Naive B cell (primary cell): ENCODE measurements around the gene NKRF. TPM values are rescaled to one million over a fixed set of nuclear protein-coding genes. Genes with fewer than 3 reads are reported as not detected.
"Not testable (repeated sequence)": the region's sequence is repeated elsewhere in the genome, so short reads cannot be mapped to it uniquely, and the experiment has no call there.

Experiments
- ATAC-seq, 2 donors: fragments of 150-1000 bp; cut with Tn5 transposase; 2 replicates each; pipeline ENCODE4 v1.10.0; 2021; ENCODE audit warnings: low read depth in 2 of 2, mild to moderate bottlenecking in 2 of 2, moderate library complexity in 2 of 2
- DNase-seq: peaks from one replicate; pipeline ENCODE4 v3.0.0; 2022
- H3K27ac Mint-ChIP-seq, 6 donors: one replicate each; pipeline ENCODE4 v1.8.0; 2020 to 2022; ENCODE audit warnings: mild to moderate bottlenecking in 6 of 6, mixed read lengths in 6 of 6, moderate library complexity in 5 of 6, inconsistent platforms in 2 of 6
- H3K27me3 Mint-ChIP-seq, 3 donors: one replicate each; pipeline ENCODE4 v1.8.0; 2021 to 2022; ENCODE audit warnings: mixed read lengths in 3 of 3, mild to moderate bottlenecking in 1 of 3
- H3K36me3 Mint-ChIP-seq, 2 donors: one replicate each; pipeline ENCODE4 v1.8.0; 2020 to 2022; ENCODE audit warnings: mixed read lengths in 2 of 2, inconsistent platforms in 1 of 2, mild to moderate bottlenecking in 1 of 2
- H3K4me1 Mint-ChIP-seq, 3 donors: one replicate each; pipeline ENCODE4 v1.8.0; 2020 to 2022; ENCODE audit warnings: mixed read lengths in 3 of 3, inconsistent platforms in 1 of 3, mild to moderate bottlenecking in 1 of 3, moderate library complexity in 1 of 3
- H3K4me3 Mint-ChIP-seq, 8 donors: one replicate each; pipeline ENCODE4 v1.8.0; 2020 to 2022; ENCODE audit warnings: mild to moderate bottlenecking in 8 of 8, mixed read lengths in 8 of 8, moderate library complexity in 8 of 8, inconsistent platforms in 2 of 8
- H3K9me3 Mint-ChIP-seq, 7 donors: one replicate each; pipeline ENCODE4 v1.8.0; 2020 to 2022; ENCODE audit warnings: mixed read lengths in 7 of 7, mild to moderate bottlenecking in 5 of 7, inconsistent platforms in 2 of 7, moderate library complexity in 1 of 7
- polyA plus RNA-seq, 6 donors: library from polyadenylated mRNA; unstranded; fragments of 300-500 nt; fragmentation: Illumina TruSeq; gene quantifications; one replicate each; pipeline ENCODE4 v1.2.3, GENCODE V29; 2021; ENCODE audit warnings: low read depth in 6 of 6

NKRF gene
- 1 to 10 TPM; 4.2 to 9.4 (median 7.1) TPM for polyA plus RNA-seq

- Mint-ChIP-seq H3K4me1 (peaks cover 16 to 50% (median 27%) of the 10 kb centered on the region in 3 donors), H3K36me3 (no peaks in the 10 kb centered on the region), H3K9me3 (no peaks in the 10 kb centered on the region), H3K4me3 (peak within 1 kb of the TSS; percentile 93 to 98 (median 94)), H3K27me3 (peaks cover 0 to 5% (median 0%) of the 10 kb centered on the region in 3 donors), H3K27ac (peak within 1 kb of the TSS; percentile 96 to 99 (median 99))
- ATAC-seq: peak; percentile 74 to 78
- peak; percentile 87 for DNase-seq
Observed at GRCh38 chrX:119606280-119607017, at the start of gene NKRF. TSS of gene NKRF (minus strand) at chrX:119606424.

DNA sequence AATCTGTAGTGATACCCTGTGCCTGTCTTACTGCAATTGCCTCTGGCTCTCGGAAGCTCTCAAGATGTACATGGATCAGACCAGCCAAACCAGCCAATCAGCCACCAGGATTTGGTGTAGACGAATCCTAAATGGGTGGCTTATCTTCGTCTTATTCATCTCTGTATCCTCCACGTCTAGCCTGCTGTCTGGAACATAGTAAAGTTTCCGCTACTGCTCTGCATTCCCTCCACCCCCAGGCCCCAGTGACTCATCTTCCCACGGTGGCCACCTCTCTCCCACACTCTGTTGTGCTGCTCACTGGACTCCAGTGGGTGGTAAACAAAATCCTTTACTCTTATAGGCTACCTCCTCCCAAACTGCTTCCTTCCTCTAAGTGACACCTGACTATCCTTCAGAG is 48.9 kb upstream of the NKRF start:
- no peak overlapping the region for H3K4me3 Mint-ChIP-seq
- H3K27ac Mint-ChIP-seq: peak overlapping the region in 2 of 6 donors; percentile 56 to 84
- H3K4me1 Mint-ChIP-seq: peaks cover 4 to 24% (median 5%) of the 10 kb centered on the region in 3 donors
- H3K9me3 Mint-ChIP-seq: peaks cover 0 to 1% (median 0%) of the 10 kb centered on the region in 7 donors
- DNase-seq (no peak), ATAC-seq (no peak)
- peaks cover 5 to 59% of the 10 kb centered on the region in 2 donors for H3K36me3 Mint-ChIP-seq
- H3K27me3 Mint-ChIP-seq: no peaks in the 10 kb centered on the region

- no peak for ATAC-seq
- Mint-ChIP-seq H3K27me3 (no peaks in the 10 kb centered on the region), H3K27ac (peak overlapping the region in 3 of 6 donors; percentile 39 to 84 (median 66)), H3K36me3 (peaks cover 4 to 52% of the 10 kb centered on the region in 2 donors), H3K4me3 (no peak overlapping the region), H3K9me3 (peaks cover 0 to 1% (median 0%) of the 10 kb centered on the region in 7 donors), H3K4me1 (peaks cover 4 to 23% (median 5%) of the 10 kb centered on the region in 3 donors)
- no peak for DNase-seq
Observed at GRCh38 chrX:119654112-119654531, 47.9 kb upstream of the NKRF start.

DNA sequence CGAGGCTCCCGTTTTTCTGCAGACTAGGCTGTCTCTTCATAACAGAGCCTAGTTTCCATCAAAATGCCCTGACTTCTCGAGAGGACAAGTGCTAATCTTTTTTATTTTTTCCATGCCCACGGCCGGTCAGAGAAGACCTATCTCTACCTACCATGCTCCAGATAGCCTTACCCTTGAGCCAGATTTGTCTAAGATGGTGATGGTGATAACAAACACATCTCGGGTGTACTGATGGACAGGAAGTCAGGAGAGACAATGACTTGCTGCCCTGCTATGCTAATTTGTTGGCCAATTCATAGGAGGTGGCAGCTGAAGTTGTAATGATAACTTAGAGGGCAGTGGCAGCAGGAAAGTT is 42.2 kb upstream of the NKRF start:
- no peak for ATAC-seq
- H3K4me3 Mint-ChIP-seq: no peak overlapping the region

GRCh38 chrX:119647552-119648420 is 41.6 kb upstream of the NKRF start:
- H3K27ac Mint-ChIP-seq: peak overlapping the region; percentile 15 to 97 (median 85)
- peaks cover 8 to 18% of the 10 kb centered on the region in 2 donors for H3K36me3 Mint-ChIP-seq
- H3K4me3 Mint-ChIP-seq: peak overlapping the region in 3 of 8 donors; percentile 36 to 51 (median 37)
- peaks cover 0 to 1% (median 0%) of the 10 kb centered on the region in 7 donors for H3K9me3 Mint-ChIP-seq
- no peaks in the 10 kb centered on the region for H3K27me3 Mint-ChIP-seq
- H3K4me1 Mint-ChIP-seq: peaks cover 13 to 28% (median 23%) of the 10 kb centered on the region in 3 donors
- peak; percentile 36 to 89 for ATAC-seq
- DNase-seq: no peak

More for the DNA sequence above, 42.2 kb upstream of the NKRF start:
- H3K36me3 Mint-ChIP-seq: peaks cover 8 to 24% of the 10 kb centered on the region in 2 donors
- no peak for DNase-seq
- peaks cover 13 to 28% (median 26%) of the 10 kb centered on the region in 3 donors for H3K4me1 Mint-ChIP-seq
- no peaks in the 10 kb centered on the region for H3K27me3 Mint-ChIP-seq
- H3K9me3 Mint-ChIP-seq: peaks cover 0 to 1% (median 0%) of the 10 kb centered on the region in 7 donors
- peak overlapping the region in 2 of 6 donors; percentile 66 to 77 for H3K27ac Mint-ChIP-seq

DNA sequence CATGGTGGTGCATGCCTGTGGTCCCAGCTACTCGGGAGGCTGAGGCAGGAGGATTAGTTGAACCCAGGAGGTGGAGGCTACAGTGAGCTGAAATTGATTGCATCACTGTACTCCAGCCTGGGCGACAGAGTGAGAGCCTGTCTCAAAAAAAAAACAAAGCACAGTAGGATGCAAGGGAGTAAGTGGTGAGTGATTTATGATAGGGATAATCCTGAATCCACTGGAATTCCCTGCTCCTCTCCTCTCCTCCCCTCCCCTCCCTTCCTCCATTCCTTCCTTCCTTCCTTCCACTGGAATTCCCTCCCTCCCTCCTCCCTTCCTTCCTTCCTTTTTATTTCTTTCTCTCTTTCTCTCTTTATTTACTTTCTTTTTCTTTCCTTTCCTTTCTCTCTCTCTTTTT is 40.9 kb upstream of the NKRF start:
- DNase-seq (no peak), ATAC-seq (no peak)
- Mint-ChIP-seq H3K9me3 (peaks cover 0 to 1% (median 0%) of the 10 kb centered on the region in 7 donors), H3K27me3 (no peaks in the 10 kb centered on the region), H3K4me3 (peak overlapping the region in 4 of 8 donors; percentile 13 to 42 (median 31)), H3K36me3 (peaks cover 8 to 16% of the 10 kb centered on the region in 2 donors), H3K4me1 (peaks cover 13 to 30% (median 26%) of the 10 kb centered on the region in 3 donors), H3K27ac (peak overlapping the region in 5 of 6 donors; percentile 77 to 97 (median 90))

DNA sequence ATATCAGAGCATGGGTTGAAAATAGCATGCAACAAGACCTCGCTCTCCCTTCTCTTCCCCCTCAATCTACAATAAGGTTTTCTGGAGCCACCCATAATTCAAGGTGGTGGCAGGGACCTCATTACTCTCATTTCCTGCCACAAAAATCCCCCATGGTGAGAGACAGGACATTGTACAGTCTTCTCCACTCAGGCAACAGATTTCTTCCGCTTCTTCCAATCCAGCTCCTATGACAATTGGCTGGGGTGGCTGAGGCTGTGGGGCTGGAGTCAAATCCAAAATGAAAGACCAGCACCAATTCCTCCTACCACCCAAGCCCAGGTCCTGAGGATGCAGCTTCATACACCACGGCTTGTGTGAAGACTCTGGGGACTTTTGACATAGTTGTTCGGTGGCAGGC is 40.3 kb upstream of the NKRF start:
- Mint-ChIP-seq H3K27me3 (no peaks in the 10 kb centered on the region), H3K4me3 (peak overlapping the region in 4 of 8 donors; percentile 26 to 47 (median 36)), H3K9me3 (peaks cover 0 to 1% (median 0%) of the 10 kb centered on the region in 7 donors), H3K27ac (peak overlapping the region; percentile 3 to 90 (median 66)), H3K4me1 (peaks cover 13 to 35% (median 26%) of the 10 kb centered on the region in 3 donors), H3K36me3 (peaks cover 8 to 16% of the 10 kb centered on the region in 2 donors)
- DNase-seq: no peak
- ATAC-seq: peak in 1 of 2 donors; percentile 53

DNA sequence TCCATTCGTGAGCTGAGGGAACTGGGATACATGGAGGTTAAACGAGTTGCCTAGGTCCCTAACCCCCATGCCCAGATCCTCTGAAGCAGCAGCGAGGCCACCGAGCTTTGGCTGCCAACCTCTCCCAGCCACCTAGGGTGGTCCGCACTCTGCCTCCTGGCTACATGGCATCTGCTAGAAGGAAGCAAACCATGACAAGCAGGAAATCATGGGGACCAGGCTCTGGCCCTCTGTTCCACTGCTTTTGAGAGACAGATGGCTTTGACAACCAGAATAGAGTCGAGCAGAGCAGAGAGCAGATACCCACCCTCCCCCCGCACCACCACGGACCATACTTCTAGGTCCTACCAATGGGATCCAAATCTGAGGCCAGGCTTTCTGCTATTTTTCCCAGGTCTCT is 37.5 kb upstream of the NKRF start:
- H3K4me1 Mint-ChIP-seq: peaks cover 28 to 54% (median 38%) of the 10 kb centered on the region in 3 donors
- H3K4me3 Mint-ChIP-seq: no peak overlapping the region
- no peaks in the 10 kb centered on the region for H3K27me3 Mint-ChIP-seq
- H3K9me3 Mint-ChIP-seq: peaks cover 0 to 1% (median 0%) of the 10 kb centered on the region in 7 donors
- H3K36me3 Mint-ChIP-seq: peaks cover 6 to 25% of the 10 kb centered on the region in 2 donors
- peak overlapping the region in 2 of 6 donors; percentile 68 to 89 for H3K27ac Mint-ChIP-seq
- no peak for ATAC-seq
- no peak for DNase-seq

GRCh38 chrX:119640731-119641170 is 34.5 kb upstream of the NKRF start:
- DNase-seq: no peak
- Mint-ChIP-seq H3K4me3 (no peak overlapping the region), H3K27ac (peak overlapping the region in 4 of 6 donors; percentile 23 to 78 (median 44)), H3K36me3 (peaks cover 0 to 35% of the 10 kb centered on the region in 2 donors), H3K27me3 (no peaks in the 10 kb centered on the region), H3K9me3 (no peaks in the 10 kb centered on the region), H3K4me1 (peaks cover 40 to 59% (median 47%) of the 10 kb centered on the region in 3 donors)
- no peak for ATAC-seq

GRCh38 chrX:119638725-119639471 is 32.7 kb upstream of the NKRF start:
- peak overlapping the region in 7 of 8 donors; percentile 1 to 81 (median 36) for H3K4me3 Mint-ChIP-seq
- peak overlapping the region; percentile 64 to 96 (median 90) for H3K27ac Mint-ChIP-seq
- DNase-seq (peak; percentile 32), ATAC-seq (peak; percentile 62 to 69)
- H3K9me3 Mint-ChIP-seq: no peaks in the 10 kb centered on the region
- H3K27me3 Mint-ChIP-seq: no peaks in the 10 kb centered on the region
- peaks cover 57 to 73% (median 61%) of the 10 kb centered on the region in 3 donors for H3K4me1 Mint-ChIP-seq
- H3K36me3 Mint-ChIP-seq: peaks cover 6 to 44% of the 10 kb centered on the region in 2 donors

- not testable (repeated sequence) for DNase-seq, ATAC-seq, H3K9me3 Mint-ChIP-seq, H3K27me3 Mint-ChIP-seq
- H3K36me3 Mint-ChIP-seq: peaks cover 12 to 54% of the 10 kb centered on the region in 2 donors
- H3K4me1 Mint-ChIP-seq: peaks cover 57 to 73% (median 61%) of the 10 kb centered on the region in 3 donors
- H3K27ac Mint-ChIP-seq: peak overlapping the region in 5 of 6 donors; percentile 39 to 96 (median 88)
- H3K4me3 Mint-ChIP-seq: peak overlapping the region in 4 of 8 donors; percentile 27 to 71 (median 40)
Observed at GRCh38 chrX:119637421-119637820, 31.2 kb upstream of the NKRF start.

GRCh38 chrX:119636419-119636818 is 30.2 kb upstream of the NKRF start:
- Mint-ChIP-seq H3K9me3 (no peaks in the 10 kb centered on the region), H3K27ac (peak overlapping the region; percentile 43 to 96 (median 82)), H3K36me3 (peaks cover 12 to 54% of the 10 kb centered on the region in 2 donors), H3K4me3 (peak overlapping the region in 6 of 8 donors; percentile 6 to 52 (median 29)), H3K27me3 (no peaks in the 10 kb centered on the region), H3K4me1 (peaks cover 57 to 64% (median 60%) of the 10 kb centered on the region in 3 donors)
- ATAC-seq (peak; percentile 79 to 80), DNase-seq (peak; percentile 51)
